ENCODE data around the gene RBFOX2.
"Not testable (repeated sequence)": the region's sequence is repeated elsewhere in the genome, so short reads cannot be mapped to it uniquely, and the experiment has no call there.

Gene RBFOX2

GRCh38 chr22:35797411-35797810, 231.2 kb downstream of the RBFOX2 start:
- H3K4me3 ChIP-seq = no peak overlapping the region

GRCh38 chr22:35795476-35795875, 233.1 kb downstream of the RBFOX2 start:
- DNase-seq (ENCODE audit: low spot score in 2 of 2) = no peak
- no peaks in the 10 kb centered on the region for H3K36me3 ChIP-seq (replicated peaks)
- in situ Hi-C loops (cut with MboI; ENCODE audit: low sequenced_read_pairs) = no loop called here
- H3K9me3 ChIP-seq = no peaks in the 10 kb centered on the region
- no peaks in the 10 kb centered on the region for H3K4me1 ChIP-seq
- no peak overlapping the region for H3K4me3 ChIP-seq
- H3K27me3 ChIP-seq (ENCODE audit: low read depth) = no peaks in the 10 kb centered on the region

More at GRCh38 chr22:35797411-35797810, 231.2 kb downstream of the RBFOX2 start:
- Histone ChIP-seq H3K9me3 (no peaks in the 10 kb centered on the region), H3K36me3 (replicated peaks) (no peaks in the 10 kb centered on the region), H3K4me1 (no peaks in the 10 kb centered on the region), H3K27me3 (ENCODE audit: low read depth) (no peaks in the 10 kb centered on the region)
- no peak for DNase-seq (ENCODE audit: low spot score in 2 of 2)
- in situ Hi-C loops (cut with MboI; ENCODE audit: low sequenced_read_pairs) = no loop called here

GRCh38 chr22:35792506-35792905, 236.1 kb downstream of the RBFOX2 start:
- no peak overlapping the region for H3K4me3 ChIP-seq
- H3K9me3 ChIP-seq = no peaks in the 10 kb centered on the region
- no peaks in the 10 kb centered on the region for H3K27me3 ChIP-seq (ENCODE audit: low read depth)
- in situ Hi-C loops (cut with MboI; ENCODE audit: low sequenced_read_pairs) = no loop called here
- DNase-seq (ENCODE audit: low spot score in 2 of 2) = no peak
- no peaks in the 10 kb centered on the region for H3K4me1 ChIP-seq
- H3K36me3 ChIP-seq (replicated peaks) = no peaks in the 10 kb centered on the region

GRCh38 chr22:35791788-35792187, 236.8 kb downstream of the RBFOX2 start:
- H3K4me1 ChIP-seq; in situ Hi-C loops (cut with MboI; ENCODE audit: low sequenced_read_pairs); H3K4me3 ChIP-seq; DNase-seq (ENCODE audit: low spot score in 2 of 2); H3K36me3 ChIP-seq (replicated peaks); H3K27me3 ChIP-seq (ENCODE audit: low read depth); H3K9me3 ChIP-seq: not testable (repeated sequence)

GRCh38 chr22:35785181-35785923, 243.3 kb downstream of the RBFOX2 start:
- H3K27me3 ChIP-seq (ENCODE audit: low read depth) = no peaks in the 10 kb centered on the region
- H3K4me3 ChIP-seq = no peak overlapping the region
- no peak for DNase-seq (ENCODE audit: low spot score in 2 of 2)
- in situ Hi-C loops (cut with MboI; ENCODE audit: low sequenced_read_pairs) = no loop called here
- peaks cover 3% of the 10 kb centered on the region for H3K36me3 ChIP-seq (replicated peaks)
- peaks cover 5% of the 10 kb centered on the region for H3K4me1 ChIP-seq
- H3K9me3 ChIP-seq = no peaks in the 10 kb centered on the region

GRCh38 chr22:35784633-35785032, 244.0 kb downstream of the RBFOX2 start:
- Histone ChIP-seq H3K36me3 (replicated peaks) (peaks cover 3% of the 10 kb centered on the region), H3K27me3 (ENCODE audit: low read depth) (no peaks in the 10 kb centered on the region), H3K9me3 (no peaks in the 10 kb centered on the region), H3K4me1 (peaks cover 5% of the 10 kb centered on the region), H3K4me3 (no peak overlapping the region)
- no peak for DNase-seq (ENCODE audit: low spot score in 2 of 2)
- in situ Hi-C loops (cut with MboI; ENCODE audit: low sequenced_read_pairs) = no loop called here

- no peaks in the 10 kb centered on the region for H3K27me3 ChIP-seq (ENCODE audit: low read depth)
- no peaks in the 10 kb centered on the region for H3K9me3 ChIP-seq
- H3K4me3 ChIP-seq = no peak overlapping the region
- in situ Hi-C loops (cut with MboI; ENCODE audit: low sequenced_read_pairs) = no loop called here
- no peak for DNase-seq (ENCODE audit: low spot score in 2 of 2)
- H3K4me1 ChIP-seq = peaks cover 5% of the 10 kb centered on the region
- peaks cover 3% of the 10 kb centered on the region for H3K36me3 ChIP-seq (replicated peaks)
These were observed 244.5 kb downstream of the RBFOX2 start for GRCh38 chr22:35783943-35784614.

- Histone ChIP-seq H3K36me3 (replicated peaks) (peaks cover 3% of the 10 kb centered on the region), H3K4me3 (no peak overlapping the region), H3K27me3 (ENCODE audit: low read depth) (no peaks in the 10 kb centered on the region), H3K9me3 (no peaks in the 10 kb centered on the region), H3K4me1 (peaks cover 5% of the 10 kb centered on the region)
- no peak for DNase-seq (ENCODE audit: low spot score in 2 of 2)
- in situ Hi-C loops (cut with MboI; ENCODE audit: low sequenced_read_pairs) = no loop called here
These were observed 246.1 kb downstream of the RBFOX2 start for GRCh38 chr22:35782504-35782903.

GRCh38 chr22:35781898-35782297, 246.7 kb downstream of the RBFOX2 start:
- Histone ChIP-seq H3K4me3 (no peak overlapping the region), H3K36me3 (replicated peaks) (peaks cover 3% of the 10 kb centered on the region), H3K4me1 (peaks cover 5% of the 10 kb centered on the region), H3K9me3 (no peaks in the 10 kb centered on the region), H3K27me3 (ENCODE audit: low read depth) (no peaks in the 10 kb centered on the region)
- in situ Hi-C loops (cut with MboI; ENCODE audit: low sequenced_read_pairs) = no loop called here
- DNase-seq (ENCODE audit: low spot score in 2 of 2) = no peak

- no peaks in the 10 kb centered on the region for H3K9me3 ChIP-seq
- no peak overlapping the region for H3K4me3 ChIP-seq
- peaks cover 3% of the 10 kb centered on the region for H3K36me3 ChIP-seq (replicated peaks)
- DNase-seq (ENCODE audit: low spot score in 2 of 2) = no peak
- H3K27me3 ChIP-seq (ENCODE audit: low read depth) = no peaks in the 10 kb centered on the region
- in situ Hi-C loops (cut with MboI; ENCODE audit: low sequenced_read_pairs) = no loop called here
- peaks cover 4% of the 10 kb centered on the region; the same call in 1 of the 2 replicates for H3K4me1 ChIP-seq
These were observed 251.2 kb downstream of the RBFOX2 start for GRCh38 chr22:35777335-35777975.

GRCh38 chr22:35775339-35775738, 253.3 kb downstream of the RBFOX2 start:
- Histone ChIP-seq H3K36me3 (replicated peaks) (no peaks in the 10 kb centered on the region), H3K4me1 (0 out of 2 replicates have a peak, but pooled peaks cover 3% of the 10 kb centered on the region), H3K27me3 (ENCODE audit: low read depth) (no peaks in the 10 kb centered on the region), H3K9me3 (no peaks in the 10 kb centered on the region), H3K4me3 (no peak overlapping the region)
- in situ Hi-C loops (cut with MboI; ENCODE audit: low sequenced_read_pairs) = no loop called here
- no peak for DNase-seq (ENCODE audit: low spot score in 2 of 2)

GRCh38 chr22:35769974-35770373, 258.6 kb downstream of the RBFOX2 start:
- no peaks in the 10 kb centered on the region for H3K9me3 ChIP-seq

GRCh38 chr22:35766654-35767580, 261.7 kb downstream of the RBFOX2 start:
- Histone ChIP-seq H3K4me3 (no peak overlapping the region), H3K9me3 (no peaks in the 10 kb centered on the region), H3K36me3 (replicated peaks) (no peaks in the 10 kb centered on the region), H3K4me1 (peaks cover 11% of the 10 kb centered on the region), H3K27me3 (ENCODE audit: low read depth) (no peaks in the 10 kb centered on the region)
- peak; percentile 45 to 49 for DNase-seq (ENCODE audit: low spot score in 2 of 2)
- in situ Hi-C loops (cut with MboI; ENCODE audit: low sequenced_read_pairs) = no loop called here

More at GRCh38 chr22:35769974-35770373, 258.6 kb downstream of the RBFOX2 start:
- H3K4me3 ChIP-seq = no peak overlapping the region
- DNase-seq (ENCODE audit: low spot score in 2 of 2) = no peak
- in situ Hi-C loops (cut with MboI; ENCODE audit: low sequenced_read_pairs) = no loop called here
- H3K27me3 ChIP-seq (ENCODE audit: low read depth) = no peaks in the 10 kb centered on the region
- H3K36me3 ChIP-seq (replicated peaks) = no peaks in the 10 kb centered on the region
- H3K4me1 ChIP-seq = peaks cover 13% of the 10 kb centered on the region

All from HAP-1 (cell line).